Myometrial cell (primary cell): ENCODE measurements around the gene ZNF554. TPM values are rescaled to one million over a fixed set of nuclear protein-coding genes. Genes with fewer than 3 reads are reported as not detected.

Source experiments
- total RNA-seq: library from RNA; depleted of rRNA; stranded (reverse); fragments of >200 nt; gene quantifications from 2 replicates; pipeline ENCODE4 v1.2.3, GENCODE V29; 2015

The ZNF554 gene
- 0.86 and 1.4 TPM in 2 replicates for total RNA-seq

DNA sequence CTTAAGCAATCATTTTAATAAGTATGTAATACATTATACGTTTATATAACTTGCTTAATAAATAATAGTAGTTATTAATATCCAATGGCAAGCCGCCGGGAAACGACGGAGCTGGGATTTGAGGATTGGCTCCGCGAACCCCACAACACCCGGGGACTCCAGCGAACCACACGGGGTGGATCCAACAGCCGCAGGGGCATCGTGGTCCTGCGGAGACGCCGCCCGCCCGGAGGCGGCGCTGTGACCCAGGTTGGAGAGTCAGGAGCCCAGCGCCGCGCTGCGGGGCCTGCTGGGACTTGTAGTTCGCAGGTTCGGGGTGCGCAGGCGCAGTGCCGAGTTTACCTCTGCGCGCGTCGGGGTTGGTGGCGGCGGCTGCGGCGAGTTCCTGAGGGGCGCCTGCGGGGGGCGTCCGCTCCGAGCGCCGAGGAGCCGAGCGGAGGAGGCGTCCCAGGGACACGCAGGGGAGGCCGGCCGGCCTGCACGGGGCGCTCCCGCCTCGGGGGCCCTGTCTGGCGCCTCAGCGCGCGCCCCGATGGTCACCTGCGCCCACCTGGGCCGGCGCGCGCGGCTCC lies at the start of gene ZNF554:
Gene ZNF554 (plus strand): TSS at position 329 of the 572 bp plus-strand sequence. CDS start 204 bp downstream, at position 533.

GRCh38 chr19:2782936-2783780 lies 36.5 kb upstream of the ZNF554 start, which contains the start of gene SGTA:
Gene SGTA, minus strand, starts transcription at chr19:2783273. Its CDS starts 14,205 bp downstream, at chr19:2769068.

GRCh38 chr19:2785244-2785997 lies 34.2 kb upstream of the ZNF554 start, which contains the start of gene THOP1:
Gene THOP1, plus strand, starts transcription at chr19:2785503. Its CDS starts 160 bp downstream, at chr19:2785663.

GRCh38 chr19:2840794-2841791 lies 21.4 kb downstream of the ZNF554 start, which contains the start of gene ZNF555:
Gene ZNF555, plus strand, starts transcription at chr19:2841475. Its CDS starts 98 bp downstream, at chr19:2841573.

DNA sequence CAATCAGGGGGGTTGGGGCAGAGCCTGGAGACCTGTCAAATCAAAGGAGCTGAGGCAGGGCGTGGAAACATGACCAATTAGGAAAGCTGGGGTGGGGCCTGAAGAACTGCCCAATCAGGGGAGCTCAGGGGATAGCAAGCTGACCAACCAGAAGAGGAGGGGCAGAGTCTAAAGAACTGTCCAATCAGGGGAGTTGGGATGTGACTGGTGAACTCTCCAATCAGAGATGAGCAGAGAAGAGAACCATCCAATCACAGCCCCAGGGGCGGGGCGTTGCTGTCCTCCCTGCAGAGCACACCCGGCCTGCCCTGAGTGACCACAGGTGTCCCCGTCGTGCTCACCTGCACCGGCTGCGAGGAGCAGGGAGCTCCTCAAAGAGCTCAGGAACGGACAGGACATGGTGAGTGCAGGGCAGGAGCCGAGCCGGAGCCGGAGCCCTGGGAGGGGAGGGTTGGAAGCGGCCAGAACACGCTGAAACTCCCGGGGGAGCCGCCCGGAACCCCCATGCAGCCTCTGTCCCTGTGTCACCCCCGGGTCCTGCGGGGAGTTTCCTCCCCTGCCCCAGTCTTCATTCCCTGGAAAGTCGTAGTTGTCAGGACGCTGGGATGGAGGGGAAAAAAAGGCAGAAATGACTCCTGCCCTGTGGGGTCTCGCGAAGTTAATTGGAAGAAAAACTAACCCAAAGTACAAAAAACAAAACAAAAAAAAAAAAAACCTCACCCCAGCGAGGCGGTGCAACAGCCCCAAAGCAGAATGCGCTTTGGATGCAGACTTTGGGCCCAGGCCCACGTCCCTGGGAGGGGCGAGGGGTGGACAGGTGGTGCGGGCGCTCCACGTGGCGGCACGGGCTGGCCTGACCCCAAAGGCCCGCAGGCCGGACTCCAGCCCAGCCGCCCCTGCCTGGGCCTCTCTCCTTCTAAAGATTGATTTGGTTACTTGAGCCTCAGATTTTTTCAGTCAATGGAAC lies 47.6 kb downstream of the ZNF554 start, which contains the start of gene ZNF556:
Gene ZNF556 (plus strand): TSS at position 311 of the 967 bp plus-strand sequence. CDS start 87 bp downstream, at position 398.

Other genes starting within 250 kb of the ZNF554 start
- under 0.01 TPM in 1 of 2 replicates, not detected in the other for gene GNG7, start 117.2 kb upstream of the ZNF554 start, total RNA-seq
- 0.35 TPM in 1 of 2 replicates, not detected in the other for gene DIRAS1, start 98.5 kb upstream of the ZNF554 start, total RNA-seq
- gene SLC39A3, start 79.9 kb upstream of the ZNF554 start, total RNA-seq: 34.6 and 65.7 TPM in 2 replicates
- 59.1 and 59.5 TPM in 2 replicates for gene SGTA, start 36.6 kb upstream of the ZNF554 start, total RNA-seq
- gene THOP1, start 34.4 kb upstream of the ZNF554 start, total RNA-seq: 141 and 171 TPM in 2 replicates
- 2.0 and 2.3 TPM in 2 replicates for gene ZNF555, start 21.6 kb downstream of the ZNF554 start, total RNA-seq
- not detected in 2 replicates for gene ZNF556, start 47.5 kb downstream of the ZNF554 start, total RNA-seq
- 0.58 and 2.7 TPM in 2 replicates for gene ZNF57, start 81.1 kb downstream of the ZNF554 start, total RNA-seq
- 2.0 and 3.5 TPM in 2 replicates for gene ZNF77, start 125.1 kb downstream of the ZNF554 start, total RNA-seq
- gene TLE6, start 157.7 kb downstream of the ZNF554 start, total RNA-seq: 0.71 and 3.7 TPM in 2 replicates
- gene TLE2, start 209.4 kb downstream of the ZNF554 start, total RNA-seq: 0.58 and 1.9 TPM in 2 replicates
- 358 and 456 TPM in 2 replicates for gene TLE5, start 242.6 kb downstream of the ZNF554 start, total RNA-seq